Left ventricle myocardium inferior (tissue), 1 donor: Measurements from ENCODE around the gene RARRES2. TPM values are rescaled to one million over a fixed set of nuclear protein-coding genes. Genes with fewer than 3 reads are reported as not detected.
"Not testable (repeated sequence)": the region's sequence is repeated elsewhere in the genome, so short reads cannot be mapped to it uniquely, and the experiment has no call there.

Experiments used
- DNase-seq: peaks from one replicate; pipeline ENCODE4 v3.0.0-alpha.2; 2020
- H3K27ac ChIP-seq: fragments of 200-600 bp; replicated peaks from 2 replicates; pipeline ENCODE4 v1.8.0; 2021
- H3K27me3 ChIP-seq: fragments of 200-600 bp; 2 replicates; pipeline ENCODE4 v1.8.0; 2021; ENCODE audit warnings: low read depth
- H3K36me3 ChIP-seq: fragments of 200-600 bp; 2 replicates; pipeline ENCODE4 v1.8.0; 2021
- H3K4me1 ChIP-seq: fragments of 200-600 bp; 2 replicates; pipeline ENCODE4 v1.8.0; 2021
- H3K4me3 ChIP-seq: fragments of 200-600 bp; 2 replicates; pipeline ENCODE4 v1.8.0; 2021; ENCODE audit warnings: mild to moderate bottlenecking, moderate library complexity
- H3K9me3 ChIP-seq: fragments of 200-600 bp; replicated peaks from 2 replicates; pipeline ENCODE4 v1.8.0; 2021
- CTCF ChIP-seq: fragments of 200-600 bp; IDR thresholded peaks from 2 replicates; pipeline ENCODE4 v1.8.0; 2021; ENCODE audit warnings: antibody characterized with exemption, mild to moderate bottlenecking, borderline replicate concordance
- intact Hi-C: fragments of 100-400 bp; cut with micrococcal nuclease; formaldehyde crosslinking; loops from one replicate; pipeline ENCODE4 v1.11.0; 2022
- total RNA-seq: library from RNA; stranded (reverse); fragmentation: NEBNext Ultra II Directional; extraction: Animal tissue kit (Norgen Biotek cat#: 25700); gene quantifications from one replicate; pipeline ENCODE4 v1.2.1, GENCODE V29; 2021
- donor health status: DM: no; HTN: yes; CAD: no; lungs with severe emphysema.

The RARRES2 gene
- total RNA-seq, 1 donor from 2014 or later, result 17.6 TPM

- intact Hi-C loops, result no loop called here
- H3K36me3 ChIP-seq, result no peaks in the 10 kb centered on the region
- H3K4me3 ChIP-seq, result no peak overlapping the region
- no peak for TF ChIP-seq CTCF
- no peak overlapping the region for H3K27ac ChIP-seq
- no peaks in the 10 kb centered on the region for H3K4me1 ChIP-seq
- DNase-seq, result no peak
- H3K9me3 ChIP-seq, result no peaks in the 10 kb centered on the region
- no peaks in the 10 kb centered on the region for H3K27me3 ChIP-seq
Measured at GRCh38 chr7:150311711-150312110, 29.7 kb downstream of the RARRES2 start.

DNA sequence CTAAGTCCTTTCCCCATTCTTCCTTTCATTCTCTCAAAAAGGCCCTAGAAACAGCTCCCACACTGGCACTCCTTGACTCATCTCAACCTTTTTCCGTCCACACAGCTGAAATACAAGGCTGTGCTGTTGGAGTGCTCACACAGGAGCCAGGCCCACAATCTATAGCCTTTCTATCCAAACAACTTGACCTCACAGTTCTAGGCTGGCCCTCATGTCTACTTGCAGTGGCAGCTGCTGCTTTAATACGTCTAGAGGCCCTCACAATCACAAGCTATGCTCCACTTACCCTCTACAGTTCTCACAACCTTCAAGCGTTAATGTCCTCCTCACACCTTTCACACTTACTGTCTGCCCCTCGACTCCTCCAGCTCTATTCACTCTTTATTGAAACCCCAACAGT lies 30.3 kb downstream of the RARRES2 start:
- no peak for DNase-seq
- Histone ChIP-seq H3K4me1 (no peaks in the 10 kb centered on the region), H3K4me3 (no peak overlapping the region), H3K27ac (no peak overlapping the region), H3K9me3 (no peaks in the 10 kb centered on the region), H3K27me3 (no peaks in the 10 kb centered on the region), H3K36me3 (no peaks in the 10 kb centered on the region)
- intact Hi-C loops, result no loop called here
- no peak for TF ChIP-seq CTCF

DNA sequence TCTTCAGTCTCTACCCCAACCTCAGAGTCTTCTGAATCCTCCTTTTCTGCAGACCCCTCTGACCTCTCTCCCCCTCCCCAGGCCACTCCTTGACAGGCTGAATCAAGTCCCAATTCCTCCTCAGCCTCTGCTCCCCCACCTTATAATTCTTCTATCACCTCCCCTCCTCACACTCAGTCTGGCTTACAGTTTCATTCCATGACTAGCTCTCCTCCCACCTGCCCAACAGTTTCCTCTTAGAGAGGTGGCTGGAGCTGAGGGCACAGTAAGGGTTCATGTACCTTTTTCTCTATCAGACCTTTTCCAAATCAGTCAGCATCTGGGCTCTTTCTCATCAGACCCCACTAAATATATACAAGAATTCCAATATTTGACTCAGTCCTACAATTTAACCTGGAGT lies 32.9 kb downstream of the RARRES2 start:
- Histone ChIP-seq H3K36me3 (no peaks in the 10 kb centered on the region), H3K4me1 (no peaks in the 10 kb centered on the region), H3K9me3 (no peaks in the 10 kb centered on the region), H3K27me3 (no peaks in the 10 kb centered on the region), H3K27ac (no peak overlapping the region), H3K4me3 (no peak overlapping the region)
- DNase-seq, result no peak
- intact Hi-C loops, result no loop called here
- no peak for TF ChIP-seq CTCF

DNA sequence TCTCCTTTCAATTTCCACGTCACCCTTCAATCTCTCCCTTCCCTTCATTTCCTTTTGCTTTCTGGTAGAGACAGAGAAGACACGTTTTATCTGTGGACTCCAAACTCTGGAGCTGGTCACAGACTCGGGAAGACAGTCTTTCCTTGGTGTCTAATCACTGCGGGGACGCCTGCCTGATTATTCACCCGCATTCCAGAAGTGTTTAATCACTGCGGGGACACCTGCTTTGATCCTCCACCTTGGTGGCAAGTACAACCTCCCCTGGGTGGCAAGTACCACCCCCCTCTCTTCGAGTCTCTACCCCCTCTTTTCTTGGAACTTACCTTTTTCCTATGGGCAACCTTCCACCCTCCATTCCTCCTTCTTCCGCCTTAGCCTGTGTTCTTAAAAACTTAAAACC lies 33.5 kb downstream of the RARRES2 start:
- H3K4me1 ChIP-seq, result no peaks in the 10 kb centered on the region
- H3K9me3 ChIP-seq, result no peaks in the 10 kb centered on the region
- no peak overlapping the region for H3K4me3 ChIP-seq
- H3K36me3 ChIP-seq, result no peaks in the 10 kb centered on the region
- DNase-seq, result no peak
- H3K27ac ChIP-seq, result no peak overlapping the region
- H3K27me3 ChIP-seq, result no peaks in the 10 kb centered on the region
- intact Hi-C loops, result no loop called here
- TF ChIP-seq CTCF, result no peak

- H3K36me3 ChIP-seq, result no peaks in the 10 kb centered on the region
- H3K9me3 ChIP-seq, result no peaks in the 10 kb centered on the region
- H3K27me3 ChIP-seq, result no peaks in the 10 kb centered on the region
- intact Hi-C loops, result no loop called here
- H3K27ac ChIP-seq, result no peak overlapping the region
- H3K4me1 ChIP-seq, result no peaks in the 10 kb centered on the region
- DNase-seq, result no peak
- TF ChIP-seq CTCF, result no peak
- H3K4me3 ChIP-seq, result no peak overlapping the region
Measured at GRCh38 chr7:150307129-150307528, 34.3 kb downstream of the RARRES2 start.

- H3K36me3 ChIP-seq, H3K9me3 ChIP-seq, H3K27ac ChIP-seq, DNase-seq, H3K4me3 ChIP-seq, H3K27me3 ChIP-seq, H3K4me1 ChIP-seq, intact Hi-C loops: not testable (repeated sequence)
Measured at GRCh38 chr7:150306377-150306776, 35.1 kb downstream of the RARRES2 start.

DNA sequence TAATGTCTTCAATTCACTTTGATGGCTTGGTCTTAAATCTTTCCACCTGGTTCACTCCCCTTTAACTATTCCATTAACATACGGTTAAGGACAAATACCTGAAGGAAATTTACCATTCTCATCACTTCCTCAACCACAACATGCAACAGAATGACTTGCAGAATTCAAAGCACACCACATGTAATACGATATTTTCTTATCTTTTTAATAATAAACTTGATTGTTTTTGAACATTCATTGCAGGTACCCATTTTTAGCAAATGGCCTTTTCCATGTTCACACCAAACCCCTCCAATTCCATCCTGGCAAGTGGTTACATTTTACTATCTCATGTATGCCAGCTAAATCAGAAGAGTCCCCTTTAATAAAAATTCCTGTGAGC lies 35.5 kb downstream of the RARRES2 start:
- DNase-seq, H3K36me3 ChIP-seq, intact Hi-C loops, H3K27ac ChIP-seq, H3K9me3 ChIP-seq, H3K27me3 ChIP-seq, H3K4me1 ChIP-seq, H3K4me3 ChIP-seq: not testable (repeated sequence)

DNA sequence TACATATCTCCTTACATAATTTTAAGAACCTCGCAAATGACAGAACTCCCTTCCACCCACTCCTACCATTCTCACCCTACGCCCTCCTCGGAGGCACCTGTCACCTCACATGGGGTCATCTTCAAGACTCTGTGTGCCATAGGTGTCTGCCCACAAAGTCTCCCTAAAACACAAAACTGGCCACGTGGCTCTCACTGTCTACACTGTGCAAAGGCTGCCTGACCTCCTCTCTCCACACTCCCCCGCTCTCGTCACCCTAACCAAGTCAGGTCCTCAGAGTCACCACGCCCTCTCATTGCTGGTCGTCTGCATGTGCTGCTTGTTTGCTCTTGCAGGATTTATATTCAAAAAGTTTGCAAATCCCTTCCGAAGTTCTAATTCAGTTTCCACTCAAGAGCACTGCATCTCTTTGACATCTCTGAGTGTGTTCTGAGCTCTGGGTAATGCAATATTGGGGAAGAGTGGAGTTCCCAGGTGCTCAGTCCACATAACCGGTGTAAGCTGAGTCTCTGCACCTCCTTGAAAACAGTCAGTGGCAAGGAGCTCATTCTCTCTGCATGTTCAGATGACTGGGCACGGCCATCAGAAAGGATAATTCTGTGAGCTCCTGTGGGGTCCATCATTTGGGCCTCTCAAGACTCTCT lies 36.0 kb downstream of the RARRES2 start:
- DNase-seq, H3K4me3 ChIP-seq, H3K9me3 ChIP-seq, H3K36me3 ChIP-seq, H3K4me1 ChIP-seq, intact Hi-C loops, H3K27me3 ChIP-seq, H3K27ac ChIP-seq: not testable (repeated sequence)

GRCh38 chr7:150304499-150305258 lies 36.8 kb downstream of the RARRES2 start:
- H3K27me3 ChIP-seq, DNase-seq, H3K27ac ChIP-seq, H3K36me3 ChIP-seq, H3K4me3 ChIP-seq, H3K9me3 ChIP-seq, intact Hi-C loops, H3K4me1 ChIP-seq: not testable (repeated sequence)
